ENCODE data around the gene SHISA5. TPM values are rescaled to one million over a fixed set of nuclear protein-coding genes. Genes with fewer than 3 reads are reported as not detected.
"Not testable (repeated sequence)": the region's sequence is repeated elsewhere in the genome, so short reads cannot be mapped to it uniquely, and the experiment has no call there.

SHISA5 gene
- total and polyA plus RNA-seq, 2 donors (not counting 1 experiment from before 2014, with no cell fraction given): 147 to 183 TPM

DNA sequence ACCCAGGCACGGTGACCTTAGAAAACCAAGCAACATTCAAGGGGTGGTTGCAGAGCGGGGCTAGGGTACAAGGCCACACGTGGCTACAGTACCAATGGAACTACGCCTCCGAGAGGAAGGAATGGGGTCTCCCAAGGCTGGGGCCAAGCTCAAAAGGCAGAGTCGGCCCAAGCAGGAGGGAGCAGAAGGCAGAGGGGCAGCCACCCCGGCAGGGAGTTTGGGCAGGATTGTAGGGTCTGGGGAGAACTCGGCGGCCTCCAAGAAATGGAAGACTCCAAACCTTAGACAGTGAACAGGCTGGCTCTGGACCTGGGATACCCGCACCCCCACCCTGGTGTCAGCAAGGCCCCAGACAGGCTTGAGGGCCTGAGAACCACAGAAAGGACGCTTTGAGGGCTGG, 28.8 kb downstream of the SHISA5 start:
- TF ChIP-seq, protein P1, sequence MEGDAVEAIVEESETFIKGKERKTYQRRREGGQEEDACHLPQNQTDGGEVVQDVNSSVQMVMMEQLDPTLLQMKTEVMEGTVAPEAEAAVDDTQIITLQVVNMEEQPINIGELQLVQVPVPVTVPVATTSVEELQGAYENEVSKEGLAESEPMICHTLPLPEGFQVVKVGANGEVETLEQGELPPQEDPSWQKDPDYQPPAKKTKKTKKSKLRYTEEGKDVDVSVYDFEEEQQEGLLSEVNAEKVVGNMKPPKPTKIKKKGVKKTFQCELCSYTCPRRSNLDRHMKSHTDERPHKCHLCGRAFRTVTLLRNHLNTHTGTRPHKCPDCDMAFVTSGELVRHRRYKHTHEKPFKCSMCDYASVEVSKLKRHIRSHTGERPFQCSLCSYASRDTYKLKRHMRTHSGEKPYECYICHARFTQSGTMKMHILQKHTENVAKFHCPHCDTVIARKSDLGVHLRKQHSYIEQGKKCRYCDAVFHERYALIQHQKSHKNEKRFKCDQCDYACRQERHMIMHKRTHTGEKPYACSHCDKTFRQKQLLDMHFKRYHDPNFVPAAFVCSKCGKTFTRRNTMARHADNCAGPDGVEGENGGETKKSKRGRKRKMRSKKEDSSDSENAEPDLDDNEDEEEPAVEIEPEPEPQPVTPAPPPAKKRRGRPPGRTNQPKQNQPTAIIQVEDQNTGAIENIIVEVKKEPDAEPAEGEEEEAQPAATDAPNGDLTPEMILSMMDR (IDR thresholded peaks at IDR 0.05): no peak
- no peak for TF ChIP-seq EZH2 (IDR thresholded peaks at IDR 0.05; ENCODE audit: borderline replicate concordance, insufficient read depth, low read depth, low read length, poor library complexity, severe bottlenecking)
- no peak overlapping the region for H3K4me3 ChIP-seq (ENCODE audit: control extremely low read depth in 1 of 5, extremely low read depth in 1 of 5, insufficient read depth in 1 of 5, low read depth in 2 of 5, low read length in 4 of 5)
- ATAC-seq (ENCODE audit: low read depth) (no peak), DNase-seq (no peak)
- peaks cover 62% of the 10 kb centered on the region for H3K4me1 Mint-ChIP-seq
- peaks cover 74% of the 10 kb centered on the region for H3K79me2 ChIP-seq (ENCODE audit: control insufficient read depth, insufficient read depth, low read length)
- no peaks in the 10 kb centered on the region for H3K9me3 ChIP-seq (ENCODE audit: control extremely low read depth in 1 of 3, control insufficient read depth in 2 of 3, insufficient read depth in 1 of 3, low read length in 2 of 3)
- H3K27ac ChIP-seq (ENCODE audit: low read length in 2 of 2): peak overlapping the region in 1 of 2 donors; percentile 61
- ChIA-PET POLR2A (interaction anchor here (4.3 kb wide), 1 partner anchor 35 kb away, joined by 22 read pairs; the partner anchor contains the start of genes CCDC51 and TMA7), CTCF (interaction anchor here (1.2 to 17.7 kb wide), 3 partner anchors 32 to 39 kb away, joined by 6 to 240 read pairs (median 31); partner anchors contain the start of genes CCDC51, SHISA5 and TMA7)
- no peaks in the 10 kb centered on the region for H3K27me3 Mint-ChIP-seq
- H3K9me3 Mint-ChIP-seq (ENCODE audit: insufficient read depth): no peaks in the 10 kb centered on the region
- no peaks in the 10 kb centered on the region for H4K20me1 ChIP-seq (ENCODE audit: control insufficient read depth, insufficient read depth, low read length, poor library complexity, severe bottlenecking)
- WGBS (ENCODE audit: insufficient coverage): 96% methylated on average over 10 of the region's 11 CpGs
- no peak overlapping the region for H2AFZ ChIP-seq (ENCODE audit: insufficient read depth, low read depth, low read length, poor library complexity, severe bottlenecking)
- peaks cover 58 to 76% of the 10 kb centered on the region in 2 donors for H3K4me1 ChIP-seq (ENCODE audit: control insufficient read depth in 2 of 2, insufficient read depth in 2 of 2, low read length in 2 of 2)
- no peaks in the 10 kb centered on the region for H3K27me3 ChIP-seq (replicated peaks in 1 of 4; ENCODE audit: control extremely low read depth in 1 of 4, control insufficient read depth in 3 of 4, insufficient read depth in 4 of 4, low read length in 3 of 4)
- no peak overlapping the region for H3K4me2 ChIP-seq (replicated peaks; ENCODE audit: low read depth, low read length, poor library complexity, severe bottlenecking)
- H3K27ac Mint-ChIP-seq: peak overlapping the region; percentile 74
- H3K4me3 Mint-ChIP-seq: no peak overlapping the region
- H3K36me3 ChIP-seq (replicated peaks in 1 of 2; ENCODE audit: control extremely low read depth in 1 of 2, control insufficient read depth in 1 of 2, extremely low read depth in 1 of 2, insufficient read depth in 2 of 2, low read length in 1 of 2): peaks cover 0 to 5% of the 10 kb centered on the region in 2 experiments
- intact Hi-C loops (cut with micrococcal nuclease): no loop called here
- H3K9ac ChIP-seq (ENCODE audit: low read length): no peak overlapping the region

DNA sequence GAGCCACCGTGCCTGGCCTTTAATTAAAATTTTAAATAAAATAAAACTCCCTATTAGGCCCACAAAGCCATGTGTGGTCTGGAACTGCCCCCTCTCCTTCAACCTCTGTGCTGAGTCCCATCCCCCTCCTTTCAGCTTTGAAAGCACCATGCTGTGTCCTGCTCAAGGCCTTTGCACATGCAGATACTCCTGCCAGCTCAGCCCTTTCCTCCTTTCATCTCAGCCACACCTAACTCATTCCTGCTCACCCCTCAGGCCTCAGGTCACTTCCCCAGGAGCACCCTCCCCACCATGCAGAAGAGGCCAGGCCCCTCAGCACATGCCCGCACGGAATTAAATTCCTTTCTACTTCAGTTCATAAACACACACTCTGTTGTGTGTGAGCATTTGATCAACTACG, 29.4 kb downstream of the SHISA5 start:
- Histone ChIP-seq H3K27me3 (replicated peaks in 1 of 4; ENCODE audit: control extremely low read depth in 1 of 4, control insufficient read depth in 3 of 4, insufficient read depth in 4 of 4, low read length in 3 of 4) (no peaks in the 10 kb centered on the region), H3K79me2 (ENCODE audit: control insufficient read depth, insufficient read depth, low read length) (peaks cover 80% of the 10 kb centered on the region), H3K4me3 (ENCODE audit: control extremely low read depth in 1 of 5, extremely low read depth in 1 of 5, insufficient read depth in 1 of 5, low read depth in 2 of 5, low read length in 4 of 5) (no peak overlapping the region), H3K27ac (ENCODE audit: low read length in 2 of 2) (peak overlapping the region in 1 of 2 donors; percentile 61), H2AFZ (ENCODE audit: insufficient read depth, low read depth, low read length, poor library complexity, severe bottlenecking) (no peak overlapping the region), H3K4me2 (replicated peaks; ENCODE audit: low read depth, low read length, poor library complexity, severe bottlenecking) (no peak overlapping the region), H4K20me1 (ENCODE audit: control insufficient read depth, insufficient read depth, low read length, poor library complexity, severe bottlenecking) (peaks cover under 1% of the 10 kb centered on the region), H3K9me3 (ENCODE audit: control extremely low read depth in 1 of 3, control insufficient read depth in 2 of 3, insufficient read depth in 1 of 3, low read length in 2 of 3) (no peaks in the 10 kb centered on the region), H3K9ac (ENCODE audit: low read length) (no peak overlapping the region), H3K4me1 (ENCODE audit: control insufficient read depth in 2 of 2, insufficient read depth in 2 of 2, low read length in 2 of 2) (peaks cover 60 to 76% of the 10 kb centered on the region in 2 donors), H3K36me3 (replicated peaks in 1 of 2; ENCODE audit: control extremely low read depth in 1 of 2, control insufficient read depth in 1 of 2, extremely low read depth in 1 of 2, insufficient read depth in 2 of 2, low read length in 1 of 2) (peaks cover 0 to 10% of the 10 kb centered on the region in 2 experiments)
- H3K4me3 Mint-ChIP-seq: peak overlapping the region; percentile 5
- POLR2A ChIA-PET: interaction anchor here (0.7 to 4.3 kb wide), 2 partner anchors 23 to 35 kb away, joined by 3 to 22 read pairs; partner anchors contain the start of genes CCDC51 and TMA7
- TF ChIP-seq, protein P1 (IDR thresholded peaks at IDR 0.05): no peak
- no peak for TF ChIP-seq EZH2 (IDR thresholded peaks at IDR 0.05; ENCODE audit: borderline replicate concordance, insufficient read depth, low read depth, low read length, poor library complexity, severe bottlenecking)
- peak overlapping the region; percentile 74 for H3K27ac Mint-ChIP-seq
- no peaks in the 10 kb centered on the region for H3K9me3 Mint-ChIP-seq (ENCODE audit: insufficient read depth)
- intact Hi-C loops (cut with micrococcal nuclease): no loop called here
- DNase-seq: no peak
- 100% methylated on average over 2 of the region's 4 CpGs for WGBS (ENCODE audit: insufficient coverage)
- CTCF ChIA-PET: interaction anchor here (0.6 to 17.7 kb wide), 8 partner anchors 10 to 75 kb away, joined by 3 to 240 read pairs (median 5); partner anchors contain the start of genes CCDC51, SHISA5 and TMA7
- ATAC-seq (ENCODE audit: low read depth): no peak
- H3K27me3 Mint-ChIP-seq: no peaks in the 10 kb centered on the region
- peaks cover 66% of the 10 kb centered on the region for H3K4me1 Mint-ChIP-seq

DNA sequence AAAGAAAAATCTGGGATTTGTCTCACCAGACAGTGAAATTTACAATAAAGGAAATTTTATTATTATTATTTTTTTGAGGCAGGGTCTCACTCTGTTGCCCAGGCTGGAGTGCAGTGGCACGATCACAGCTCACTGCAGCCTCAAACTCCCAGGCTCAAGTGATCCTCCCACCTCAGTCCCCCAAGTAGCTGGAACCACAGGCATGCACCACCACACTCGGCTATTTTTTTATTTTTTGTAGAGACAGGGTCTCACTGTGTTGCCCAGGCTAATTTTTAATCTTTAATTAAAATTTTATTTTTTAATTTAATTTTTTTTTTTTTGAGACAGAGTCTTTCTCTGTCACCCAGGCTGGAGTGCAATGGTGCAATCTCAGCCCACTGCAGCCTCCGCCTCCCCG, 29.9 kb downstream of the SHISA5 start:
- intact Hi-C loops (cut with micrococcal nuclease); H3K4me3 Mint-ChIP-seq; H2AFZ ChIP-seq (ENCODE audit: insufficient read depth, low read depth, low read length, poor library complexity, severe bottlenecking); H3K9me3 Mint-ChIP-seq (ENCODE audit: insufficient read depth); H3K9ac ChIP-seq (ENCODE audit: low read length); ATAC-seq (ENCODE audit: low read depth); H3K9me3 ChIP-seq (ENCODE audit: control extremely low read depth in 1 of 3, control insufficient read depth in 2 of 3, insufficient read depth in 1 of 3, low read length in 2 of 3); H3K27me3 ChIP-seq (replicated peaks in 1 of 4; ENCODE audit: control extremely low read depth in 1 of 4, control insufficient read depth in 3 of 4, insufficient read depth in 4 of 4, low read length in 3 of 4); H3K27me3 Mint-ChIP-seq; H3K4me3 ChIP-seq (ENCODE audit: control extremely low read depth in 1 of 5, extremely low read depth in 1 of 5, insufficient read depth in 1 of 5, low read depth in 2 of 5, low read length in 4 of 5); DNase-seq; H3K4me2 ChIP-seq (replicated peaks; ENCODE audit: low read depth, low read length, poor library complexity, severe bottlenecking); H4K20me1 ChIP-seq (ENCODE audit: control insufficient read depth, insufficient read depth, low read length, poor library complexity, severe bottlenecking): not testable (repeated sequence)
- Histone ChIP-seq H3K36me3 (replicated peaks in 1 of 2; ENCODE audit: control extremely low read depth in 1 of 2, control insufficient read depth in 1 of 2, extremely low read depth in 1 of 2, insufficient read depth in 2 of 2, low read length in 1 of 2) (peaks cover 0 to 16% of the 10 kb centered on the region in 2 experiments), H3K4me1 (ENCODE audit: control insufficient read depth in 2 of 2, insufficient read depth in 2 of 2, low read length in 2 of 2) (peaks cover 62 to 76% of the 10 kb centered on the region in 2 donors), H3K79me2 (ENCODE audit: control insufficient read depth, insufficient read depth, low read length) (peaks cover 86% of the 10 kb centered on the region), H3K27ac (ENCODE audit: low read length in 2 of 2) (peak overlapping the region in 1 of 2 donors; percentile 99)
- H3K27ac Mint-ChIP-seq: peak overlapping the region; percentile 53
- ChIA-PET POLR2A (interaction anchor here (0.7 to 4.3 kb wide), 3 partner anchors 24 to 34 kb away, joined by 3 to 22 read pairs (median 5); partner anchors contain the start of genes CCDC51 and TMA7), CTCF (interaction anchor here (0.6 to 17.7 kb wide), 14 partner anchors 8 to 75 kb away, joined by 3 to 240 read pairs (median 4); partner anchors contain the start of genes CCDC51, SHISA5 and TMA7)
- WGBS (ENCODE audit: insufficient coverage): 90% methylated on average over 2 of the region's 4 CpGs
- H3K4me1 Mint-ChIP-seq: peaks cover 66% of the 10 kb centered on the region

All from B cell (primary cell).